EH (cell line): ENCODE measurements around the gene CACNA2D1.
"Not testable (repeated sequence)": the region's sequence is repeated elsewhere in the genome, so short reads cannot be mapped to it uniquely, and the experiment has no call there.

ENCODE experiments used
- DNase-seq: peaks from one replicate; pipeline ENCODE4 v3.0.0-alpha.2; 2015; ENCODE audit warnings: low read depth

CACNA2D1 gene

GRCh38 chr7:82434275-82435022, 9.1 kb downstream of the CACNA2D1 start:
- no peak for DNase-seq

- DNase-seq: no peak
Measured at GRCh38 chr7:82433507-82433906, 10.1 kb downstream of the CACNA2D1 start.

GRCh38 chr7:82432743-82433142, 10.8 kb downstream of the CACNA2D1 start:
- DNase-seq: not testable (repeated sequence)

- peak; percentile 54 for DNase-seq
Measured at GRCh38 chr7:82430500-82431465, 12.8 kb downstream of the CACNA2D1 start.

DNA sequence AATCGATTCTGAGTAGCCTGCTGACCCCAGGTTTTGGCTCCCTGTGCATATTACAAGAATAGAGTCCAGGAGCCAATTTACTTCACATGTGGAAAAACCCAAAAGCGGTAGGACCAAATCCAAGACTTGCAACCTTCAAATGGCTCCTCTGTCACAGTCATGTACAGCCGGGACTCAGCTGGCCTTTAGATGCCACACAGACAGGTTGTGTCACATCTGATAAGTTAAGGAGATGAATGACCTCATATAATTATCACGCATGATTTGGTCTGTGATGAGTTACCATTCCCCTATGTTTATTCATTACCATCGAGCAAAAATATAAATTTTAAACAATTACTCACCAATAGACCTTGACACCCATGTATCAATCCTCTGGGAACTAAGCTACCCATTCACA, 14.2 kb downstream of the CACNA2D1 start:
- DNase-seq: no peak

- DNase-seq: peak; percentile 85
Measured at GRCh38 chr7:82428186-82428961, 15.2 kb downstream of the CACNA2D1 start.

- DNase-seq: no peak
Measured at GRCh38 chr7:82423446-82423845, 20.1 kb downstream of the CACNA2D1 start.

DNA sequence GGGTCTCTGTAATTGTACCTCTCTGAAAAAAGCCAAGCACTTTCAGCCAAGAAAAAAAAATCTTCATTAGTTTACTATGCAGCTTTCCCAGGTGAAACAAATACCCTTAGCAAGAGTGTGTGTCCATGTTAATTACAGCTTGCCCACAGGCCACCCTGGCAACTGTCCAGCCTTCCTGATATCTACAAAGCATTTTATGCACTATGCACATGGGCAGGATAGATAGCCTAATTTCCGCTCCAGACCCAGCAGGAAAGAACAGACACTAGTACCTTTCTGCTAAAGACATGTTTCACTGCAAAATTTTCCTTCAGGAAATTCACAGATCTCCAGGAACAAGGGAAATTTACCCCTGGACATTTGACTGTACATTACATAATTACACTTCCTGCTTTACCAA, 24.4 kb downstream of the CACNA2D1 start:
- DNase-seq: no peak

- DNase-seq: no peak
Measured at GRCh38 chr7:82417898-82418297, 25.7 kb downstream of the CACNA2D1 start.

DNA sequence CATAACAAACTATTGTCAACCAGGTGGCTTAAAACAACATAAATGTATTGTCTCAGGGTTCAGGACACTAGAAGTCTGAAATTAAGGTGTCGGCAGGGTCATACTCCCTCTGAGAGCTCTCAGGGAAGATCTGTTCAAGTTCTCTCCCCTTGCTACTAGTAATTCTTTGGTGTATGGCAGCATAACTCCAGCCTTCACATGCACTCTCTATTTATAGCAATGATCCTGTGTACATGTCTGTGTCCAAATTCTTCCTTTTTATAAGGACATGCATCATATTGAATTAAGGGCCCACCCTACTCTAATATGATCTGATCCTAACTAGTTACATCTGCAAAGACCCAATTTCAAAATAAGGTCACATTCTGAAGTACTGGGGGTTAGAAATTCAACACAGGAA, 27.2 kb downstream of the CACNA2D1 start:
- DNase-seq: no peak

- no peak for DNase-seq
Measured at GRCh38 chr7:82414389-82414788, 29.2 kb downstream of the CACNA2D1 start.

DNA sequence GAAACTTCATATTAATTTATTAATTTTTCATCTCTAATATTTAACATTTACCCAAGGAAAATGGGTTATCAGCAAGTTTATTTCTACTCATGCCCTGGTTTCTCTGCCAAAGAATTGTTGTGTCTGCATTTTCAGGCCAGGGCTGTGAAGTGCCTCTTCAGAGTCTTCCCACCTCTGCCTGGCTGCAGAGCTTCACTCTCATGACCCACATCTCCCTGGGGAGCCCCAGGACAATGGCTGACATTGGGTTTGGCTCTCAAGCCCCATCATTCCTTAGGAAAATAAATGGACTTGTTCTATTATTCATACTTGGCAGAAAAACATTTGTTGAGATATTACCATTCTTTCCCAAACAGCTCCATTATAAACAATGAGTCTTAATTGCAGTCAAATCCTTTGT, 30.3 kb downstream of the CACNA2D1 start:
- no peak for DNase-seq

DNA sequence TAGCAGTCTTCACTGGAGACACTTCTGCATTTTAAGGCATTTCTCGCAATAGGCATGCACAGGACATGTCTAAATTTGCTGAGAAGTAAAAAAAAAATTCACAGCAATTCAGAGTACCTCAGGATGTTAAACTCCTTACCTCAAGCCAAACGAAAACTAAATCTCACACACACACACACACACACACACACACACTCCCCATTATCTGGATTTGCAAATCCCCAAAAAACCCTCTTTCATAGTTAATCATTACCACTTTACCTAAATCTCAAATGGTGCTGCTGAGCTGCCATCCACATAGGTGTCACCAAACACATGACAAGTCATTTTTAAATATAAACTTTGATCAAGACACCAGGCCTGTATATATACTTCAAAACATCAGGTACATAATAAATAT, 31.8 kb downstream of the CACNA2D1 start:
- no peak for DNase-seq

GRCh38 chr7:82410461-82410860, 33.1 kb downstream of the CACNA2D1 start:
- DNase-seq: no peak

GRCh38 chr7:82406937-82407336, 36.6 kb downstream of the CACNA2D1 start:
- DNase-seq: no peak

- no peak for DNase-seq
Measured at GRCh38 chr7:82405301-82405700, 38.3 kb downstream of the CACNA2D1 start.

GRCh38 chr7:82404652-82405051, 38.9 kb downstream of the CACNA2D1 start:
- DNase-seq: no peak

GRCh38 chr7:82404094-82404493, 39.5 kb downstream of the CACNA2D1 start:
- DNase-seq: no peak

GRCh38 chr7:82397879-82398524, 45.6 kb downstream of the CACNA2D1 start:
- DNase-seq: peak; percentile 7

DNA sequence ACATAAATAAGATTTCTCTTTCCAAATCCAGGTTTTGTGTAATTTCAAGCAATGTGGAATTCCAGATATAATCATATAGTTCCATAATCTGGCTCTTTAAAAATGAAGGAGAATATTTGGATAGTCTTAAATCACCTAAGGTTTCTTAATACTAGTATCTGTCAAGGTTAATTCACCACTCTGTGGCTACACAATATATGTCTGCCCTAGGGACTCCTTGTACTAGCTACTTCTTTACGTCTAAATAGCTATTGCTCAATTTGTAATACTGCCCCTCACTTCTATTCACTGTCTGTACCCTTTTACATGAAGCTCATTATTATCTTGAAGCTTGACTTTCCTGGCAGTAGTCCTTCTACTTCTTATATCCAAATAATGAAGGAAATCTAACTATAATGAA, 47.2 kb downstream of the CACNA2D1 start:
- no peak for DNase-seq

- DNase-seq: no peak
Measured at GRCh38 chr7:82395147-82395546, 48.4 kb downstream of the CACNA2D1 start.

DNA sequence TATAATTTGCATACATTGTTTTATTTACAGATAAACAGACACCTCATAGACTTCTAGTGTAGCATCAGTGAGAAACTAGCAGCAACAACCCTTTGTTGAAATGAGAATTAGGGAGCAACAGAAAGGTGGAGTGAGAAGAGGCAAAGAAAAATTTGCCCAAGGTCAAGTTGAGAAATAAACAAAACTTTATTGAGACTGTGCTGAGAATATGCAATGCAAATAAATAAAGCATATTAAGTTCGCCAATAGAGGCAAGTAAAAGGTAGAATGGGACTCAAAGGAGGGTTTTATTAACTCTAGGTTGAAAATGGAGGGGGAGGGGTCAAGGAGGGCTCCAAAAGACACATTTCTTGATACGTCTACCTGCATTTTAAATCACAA, 49.7 kb downstream of the CACNA2D1 start:
- no peak for DNase-seq
